HG02870 (cell line): ENCODE measurements around the gene PTPN1.

ENCODE experiments used
- ATAC-seq: cut with Tn5 transposase; IDR thresholded peaks from one replicate; pipeline ENCODE4 v1.9.1; 2021; ENCODE audit warnings: mild to moderate bottlenecking, moderate library complexity; ENCODE audit not compliant: unreplicated experiment

PTPN1 gene

GRCh38 chr20:50628853-50629669, 118.9 kb downstream of the PTPN1 start:
- ATAC-seq: no peak

GRCh38 chr20:50629670-50630045, 119.5 kb downstream of the PTPN1 start:
- no peak for ATAC-seq

DNA sequence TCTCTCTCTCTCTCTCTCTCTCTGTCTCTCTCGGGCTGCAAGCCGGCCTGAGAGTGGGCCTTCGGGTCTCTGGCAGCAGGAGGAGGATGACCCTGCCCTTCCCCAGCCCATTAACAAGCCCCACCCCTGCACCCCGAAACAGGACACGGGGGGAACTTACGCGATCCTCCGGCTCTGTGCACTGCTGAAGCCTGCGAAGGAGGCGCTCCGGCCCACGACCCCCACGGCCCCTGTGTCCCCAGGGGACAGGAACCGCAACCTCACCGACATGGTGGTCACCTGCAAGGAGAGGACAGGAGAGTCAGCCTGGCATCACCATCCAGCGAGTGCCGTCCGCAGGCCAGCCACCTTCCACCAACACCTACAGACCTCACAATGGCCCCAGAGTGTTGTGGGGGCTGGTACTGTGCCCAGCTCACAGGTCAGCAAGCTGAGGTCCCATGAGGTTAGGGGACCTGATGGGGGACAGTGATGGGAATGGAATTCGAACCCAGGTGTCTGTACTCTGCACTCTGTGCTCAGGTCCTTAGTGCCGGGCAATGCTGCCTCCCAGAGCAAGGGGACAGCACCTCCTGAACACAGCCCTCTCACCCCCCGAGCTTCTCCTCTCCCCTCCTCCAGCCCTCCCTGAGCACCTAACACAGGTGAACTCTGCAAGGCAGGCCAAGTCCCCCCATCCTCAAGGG, 120.5 kb downstream of the PTPN1 start:
- no peak for ATAC-seq

DNA sequence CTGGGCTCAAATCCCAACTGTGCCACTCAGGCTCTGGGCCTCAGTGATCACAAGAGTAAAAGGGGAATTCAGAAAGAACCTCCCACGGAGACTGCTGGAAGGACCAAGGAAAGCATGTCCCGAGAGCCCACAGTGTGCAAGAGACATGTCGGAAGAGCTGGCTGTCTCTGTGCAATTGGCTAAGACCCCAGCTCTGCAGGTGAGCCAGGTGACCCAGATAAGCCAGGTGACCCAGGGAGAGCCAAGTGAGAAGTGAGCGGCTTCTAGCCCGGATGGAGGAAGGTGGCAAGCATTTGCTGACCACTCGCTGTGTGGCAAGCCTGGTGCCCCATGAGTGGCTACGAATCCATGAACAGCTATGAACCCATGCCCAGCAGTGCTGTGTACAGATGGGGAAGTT, 122.1 kb downstream of the PTPN1 start:
- ATAC-seq: no peak

GRCh38 chr20:50632701-50633100, 122.5 kb downstream of the PTPN1 start:
- ATAC-seq: no peak

DNA sequence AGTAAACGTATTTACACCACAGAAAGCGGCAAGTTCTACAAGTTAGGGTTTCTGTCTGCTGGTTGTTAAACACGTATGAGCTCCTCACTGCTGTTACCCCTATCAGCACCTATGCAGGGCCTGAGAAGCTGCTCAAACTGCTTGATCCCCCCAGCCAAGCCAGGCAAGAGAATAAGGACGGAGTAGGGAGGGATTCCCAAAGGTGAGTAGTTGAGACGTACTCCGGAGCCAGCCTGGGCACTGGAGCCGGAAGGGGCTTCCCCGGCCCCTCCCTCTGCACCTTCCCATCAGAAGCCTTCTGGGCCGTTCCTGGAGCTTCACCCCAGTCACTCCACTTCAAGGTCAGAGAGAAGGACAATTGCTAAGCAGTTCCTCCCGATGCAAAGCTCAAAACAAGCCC, 123.2 kb downstream of the PTPN1 start:
- no peak for ATAC-seq

DNA sequence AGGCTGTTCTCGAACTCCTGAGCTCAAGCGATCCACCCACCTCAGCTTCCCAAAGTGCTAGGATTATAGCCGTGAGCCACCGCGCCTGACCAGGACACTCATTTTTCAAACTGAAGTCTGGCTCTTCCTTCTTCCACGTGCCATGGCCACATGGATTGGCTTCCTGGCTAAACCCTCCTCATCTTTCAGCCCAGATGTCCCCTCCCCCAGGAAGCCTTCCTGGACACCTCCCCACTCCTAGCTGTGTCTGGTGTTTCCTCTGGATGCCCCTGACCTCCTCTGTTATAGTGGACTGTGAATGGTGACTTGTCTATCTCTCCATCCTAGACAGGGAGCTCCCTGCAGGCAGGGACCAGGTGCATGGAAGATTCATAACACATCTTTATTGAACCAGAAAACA, 124.0 kb downstream of the PTPN1 start:
- no peak for ATAC-seq
